Stimulated activated CD8-positive, alpha-beta memory T cell treated with anti-CD3 and anti-CD28 coated beads, Interleukin-12 subunit alpha, Interleukin-12 subunit beta, amount 100 ng/mL, for 4 hours (primary cell): ENCODE results near the gene SMYD4.
A peak's percentile ranks its signal among the peaks of the same experiment; 100 is the strongest.
"Not testable (repeated sequence)": the region's sequence is repeated elsewhere in the genome, so short reads cannot be mapped to it uniquely, and the experiment has no call there.

Experiments used
- DNase-seq: peaks from one replicate; pipeline ENCODE4 v3.0.0-alpha.2; 2020; ENCODE audit warnings: low read depth

The SMYD4 gene

GRCh38 chr17:1779571-1780131 is 50.1 kb downstream of the SMYD4 start:
- DNase-seq, result no peak

DNA sequence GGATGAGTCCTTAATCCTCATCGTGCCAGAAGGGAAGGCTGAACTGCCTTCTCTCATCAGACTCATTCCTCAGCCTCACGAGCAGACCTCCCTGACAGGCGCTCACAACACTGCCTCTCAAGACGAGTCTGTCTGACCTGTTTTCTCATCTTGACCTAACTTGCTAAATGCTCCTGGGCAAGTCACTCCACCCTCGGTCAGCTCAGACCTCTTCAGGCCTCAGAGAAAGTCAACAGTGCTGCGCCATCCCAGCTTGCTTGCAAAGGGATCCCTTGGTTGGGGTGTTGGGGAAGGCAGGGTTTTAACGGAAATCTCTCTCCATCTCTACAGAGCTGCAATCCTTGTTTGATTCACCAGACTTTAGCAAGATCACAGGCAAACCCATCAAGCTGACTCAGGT is 52.8 kb downstream of the SMYD4 start:
- DNase-seq, result no peak

DNA sequence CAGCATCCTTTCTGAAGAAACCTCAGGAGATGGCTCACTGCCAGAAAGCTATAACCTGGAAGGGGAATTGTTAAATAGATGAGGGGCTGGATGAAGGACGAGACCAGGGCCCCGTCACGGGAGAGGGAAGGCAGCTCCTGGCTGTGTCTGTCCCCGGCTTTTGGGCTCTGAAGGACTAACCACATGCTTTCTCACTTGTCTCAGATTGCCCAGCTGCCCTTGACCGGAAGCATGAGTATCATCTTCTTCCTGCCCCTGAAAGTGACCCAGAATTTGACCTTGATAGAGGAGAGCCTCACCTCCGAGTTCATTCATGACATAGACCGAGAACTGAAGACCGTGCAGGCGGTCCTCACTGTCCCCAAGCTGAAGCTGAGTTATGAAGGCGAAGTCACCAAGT is 53.4 kb downstream of the SMYD4 start:
- no peak for DNase-seq

GRCh38 chr17:1774390-1775176 is 55.1 kb downstream of the SMYD4 start:
- no peak for DNase-seq

GRCh38 chr17:1773696-1774181 is 56.0 kb downstream of the SMYD4 start:
- no peak for DNase-seq

GRCh38 chr17:1773000-1773695 is 56.6 kb downstream of the SMYD4 start:
- DNase-seq, result not testable (repeated sequence)

DNA sequence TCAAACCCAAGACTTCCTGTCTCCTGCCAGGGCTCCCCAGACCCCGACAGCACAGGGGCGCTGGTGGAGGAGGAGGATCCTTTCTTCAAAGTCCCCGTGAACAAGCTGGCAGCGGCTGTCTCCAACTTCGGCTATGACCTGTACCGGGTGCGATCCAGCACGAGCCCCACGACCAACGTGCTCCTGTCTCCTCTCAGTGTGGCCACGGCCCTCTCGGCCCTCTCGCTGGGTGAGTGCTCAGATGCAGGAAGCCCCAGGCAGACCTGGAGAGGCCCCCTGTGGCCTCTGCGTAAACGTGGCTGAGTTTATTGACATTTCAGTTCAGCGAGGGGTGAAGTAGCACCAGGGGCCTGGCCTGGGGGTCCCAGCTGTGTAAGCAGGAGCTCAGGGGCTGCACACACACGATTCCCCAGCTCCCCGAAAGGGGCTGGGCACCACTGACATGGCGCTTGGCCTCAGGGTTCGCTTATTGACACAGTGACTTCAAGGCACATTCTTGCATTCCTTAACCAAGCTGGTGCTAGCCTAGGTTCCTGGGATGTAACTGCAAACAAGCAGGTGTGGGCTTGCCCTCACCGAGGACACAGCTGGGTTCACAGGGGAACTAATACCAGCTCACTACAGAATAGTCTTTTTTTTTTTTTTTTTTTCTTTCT is 59.8 kb downstream of the SMYD4 start:
- no peak for DNase-seq

DNA sequence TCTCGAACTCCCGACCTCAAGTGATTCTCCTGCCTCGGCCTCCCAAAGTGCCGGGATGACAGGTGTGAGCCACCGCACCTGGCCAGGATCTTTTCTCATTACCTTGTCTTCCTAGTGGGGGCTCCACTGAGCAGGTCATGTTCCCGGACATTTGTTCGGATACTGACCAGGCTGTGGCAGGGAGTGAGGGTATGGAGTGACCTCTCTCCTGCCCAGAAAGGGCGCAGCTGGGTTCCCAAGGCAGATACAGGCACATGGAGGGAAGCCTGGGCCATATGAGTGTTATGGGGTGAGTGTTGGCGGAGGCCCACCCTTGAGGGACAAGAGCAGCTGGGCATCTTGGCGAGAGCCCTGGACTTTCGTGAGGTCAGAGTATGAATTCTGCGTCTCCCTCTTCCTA is 62.3 kb downstream of the SMYD4 start:
- DNase-seq, result no peak

DNA sequence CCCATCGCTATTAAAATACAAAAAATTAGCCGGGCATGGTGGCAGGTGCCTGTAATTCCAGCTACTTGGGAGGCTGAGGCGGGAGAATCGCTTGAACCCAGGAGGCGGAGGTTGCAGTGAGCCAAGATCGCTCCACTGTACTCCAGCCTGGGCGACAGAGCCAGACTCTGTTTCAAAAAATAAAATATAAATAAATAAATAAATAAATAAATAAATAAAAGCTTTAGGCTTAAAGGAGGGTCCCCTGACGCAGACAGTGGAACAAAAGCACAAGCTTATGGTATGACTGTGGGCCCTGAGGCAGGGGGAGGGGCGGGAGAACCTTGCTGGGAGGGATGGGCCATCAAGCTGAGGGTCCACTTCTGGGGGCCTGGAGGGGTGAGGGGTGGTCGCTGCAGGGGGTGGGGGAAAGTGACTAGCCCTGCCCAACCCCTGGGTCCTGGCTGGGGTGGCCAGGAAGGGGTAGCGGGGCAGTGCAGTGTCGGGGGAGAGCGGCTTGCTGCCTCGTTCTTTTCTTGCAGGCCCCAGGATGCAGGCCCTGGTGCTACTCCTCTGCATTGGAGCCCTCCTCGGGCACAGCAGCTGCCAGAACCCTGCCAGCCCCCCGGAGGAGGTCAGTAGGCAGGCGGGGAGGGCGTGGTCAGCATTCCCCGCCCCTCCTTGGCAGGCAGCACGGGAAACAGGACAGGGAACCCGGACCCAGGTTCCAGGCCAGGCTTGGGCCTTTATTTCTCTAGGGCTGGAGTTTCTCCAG is 63.1 kb downstream of the SMYD4 start:
- no peak for DNase-seq

GRCh38 chr17:1765576-1765975 is 64.1 kb downstream of the SMYD4 start:
- no peak for DNase-seq

DNA sequence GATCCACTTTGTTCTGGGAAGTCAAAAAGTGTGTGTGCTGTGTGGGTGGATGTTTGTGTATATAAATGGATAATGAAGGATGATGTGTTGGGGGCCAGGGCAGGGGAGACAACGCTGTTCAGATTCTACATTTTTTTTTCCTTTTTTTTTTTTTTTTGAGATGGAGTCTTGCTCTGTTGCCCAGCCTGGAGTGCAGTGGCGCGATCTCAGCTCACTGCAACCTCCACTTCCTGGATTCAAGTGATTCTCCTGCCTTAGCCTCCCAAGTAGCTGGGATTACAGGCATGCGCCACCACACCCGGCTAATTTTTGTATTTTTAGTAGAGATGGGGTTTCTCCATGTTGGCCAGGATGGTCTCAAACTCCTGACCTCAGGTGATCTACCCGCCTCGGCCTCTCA is 65.0 kb downstream of the SMYD4 start:
- DNase-seq, result not testable (repeated sequence)

DNA sequence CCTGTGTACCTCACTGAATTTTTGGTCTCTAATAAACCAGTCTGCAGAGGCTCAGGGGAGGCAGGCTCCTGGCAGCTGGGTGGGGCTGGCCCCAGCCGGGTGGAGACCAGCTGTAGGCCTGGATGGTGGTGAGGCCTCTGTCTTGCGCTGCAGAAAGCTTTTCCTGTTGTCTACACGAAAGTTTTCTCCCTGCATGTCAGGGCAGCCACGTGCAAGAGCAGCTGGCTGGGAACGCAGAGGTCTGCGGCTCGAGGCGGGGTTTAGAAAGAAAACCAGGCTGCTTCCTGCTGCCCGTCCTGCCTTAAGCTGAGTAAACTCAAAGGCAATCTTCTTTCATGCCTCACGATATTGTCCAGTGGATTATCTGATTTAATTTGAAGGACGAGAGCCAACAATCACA is 65.4 kb downstream of the SMYD4 start:
- peak; percentile 17 for DNase-seq

DNA sequence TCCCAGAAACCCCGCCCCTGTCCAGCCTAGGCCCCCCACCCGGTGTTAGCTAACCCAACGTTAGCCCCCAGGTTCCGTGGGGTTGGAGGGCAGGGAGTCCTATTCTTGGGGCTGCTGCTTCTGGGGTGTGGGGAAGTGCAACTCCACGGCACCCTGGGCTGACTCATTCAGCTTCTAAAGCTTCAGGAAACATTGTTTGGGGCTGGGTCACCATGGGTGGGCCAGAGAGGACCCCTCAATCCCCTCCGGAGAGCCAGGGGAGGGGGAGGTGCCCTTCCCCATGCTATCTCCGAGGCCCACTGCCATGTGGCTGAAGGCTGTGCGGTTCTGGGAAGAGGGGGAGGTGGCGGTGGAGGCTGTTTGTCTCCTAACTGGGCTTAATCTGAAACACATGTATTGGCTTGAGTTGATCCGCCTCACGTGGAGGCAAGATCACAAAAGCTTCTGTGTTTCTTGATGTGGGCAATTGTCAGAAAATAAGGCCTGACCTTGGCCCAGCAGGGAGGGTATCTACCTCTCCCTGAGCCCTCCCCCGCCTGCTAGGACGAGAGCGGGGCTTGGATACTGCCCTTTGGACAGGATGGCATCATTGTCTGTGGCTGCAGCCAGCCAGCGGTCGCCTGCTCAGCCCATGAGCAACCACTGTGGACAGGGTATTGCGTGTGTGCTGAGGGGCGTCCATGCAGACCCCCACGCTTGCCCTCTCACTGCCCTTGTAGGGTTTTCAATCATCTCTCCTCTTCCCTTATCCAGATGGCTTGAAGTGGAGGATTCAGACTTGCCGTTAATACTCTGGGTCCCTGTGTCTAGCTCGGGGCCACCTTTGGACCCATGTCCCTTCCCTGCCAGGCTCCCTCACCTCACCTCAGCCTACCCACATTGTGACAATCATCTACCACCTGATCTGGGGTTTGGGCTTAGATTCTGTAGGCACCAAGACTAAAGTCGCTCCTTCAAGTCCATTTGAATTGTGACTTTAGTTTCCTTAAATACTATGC is 66.5 kb downstream of the SMYD4 start:
- no peak for DNase-seq

GRCh38 chr17:1762233-1762900 is 67.3 kb downstream of the SMYD4 start:
- DNase-seq, result no peak

GRCh38 chr17:1759529-1759928 is 70.2 kb downstream of the SMYD4 start:
- no peak for DNase-seq

DNA sequence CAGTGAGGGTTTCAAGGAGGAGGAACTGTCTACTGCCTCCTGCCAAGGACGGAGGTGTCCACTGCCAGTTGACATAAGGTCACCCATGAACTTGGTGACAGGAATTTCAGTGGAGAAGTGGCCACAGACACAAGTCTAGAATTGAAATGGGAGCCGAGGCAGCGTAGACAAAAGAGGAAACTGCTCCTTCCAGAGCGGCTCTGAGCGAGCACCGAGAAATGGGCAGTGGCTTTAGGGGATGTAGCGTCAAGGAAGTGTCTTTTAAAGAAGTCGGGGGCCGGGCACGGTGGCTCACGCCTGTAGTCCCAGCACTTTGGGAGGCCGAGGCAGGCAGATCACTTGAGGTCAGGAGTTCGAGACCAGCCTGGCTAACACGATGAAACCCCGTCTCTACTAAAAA is 70.9 kb downstream of the SMYD4 start:
- DNase-seq, result no peak

- no peak for DNase-seq
Observed at GRCh38 chr17:1755827-1756262, 73.9 kb downstream of the SMYD4 start.

GRCh38 chr17:1755252-1755826 is 74.4 kb downstream of the SMYD4 start:
- DNase-seq, result no peak

- no peak for DNase-seq
Observed at GRCh38 chr17:1754430-1755112, 75.1 kb downstream of the SMYD4 start.
